B cell (primary cell): Measurements from ENCODE around the gene CRTC2. TPM values are rescaled to one million over a fixed set of nuclear protein-coding genes. Genes with fewer than 3 reads are reported as not detected.

Experiments
- ATAC-seq: fragments of 200-7000 bp; cut with Tn5 transposase; one replicate; pipeline ENCODE4 v1.10.0; 2021; ENCODE audit warnings: low read depth, mild to moderate bottlenecking, moderate number of reproducible peaks, moderate library complexity
- CTCF ChIA-PET: fragments of 350-600 bp; sonication (Branson Sonifier 250); formaldehyde crosslinking; loops from one replicate; lab custom pipeline; 2021; ENCODE audit warnings: antibody characterized with exemption, inconsistent platforms; lab: Charles Lee
- POLR2A ChIA-PET: fragments of 350-600 bp; sonication (Branson Sonifier 250); formaldehyde crosslinking; loops from one replicate; lab custom pipeline; 2021; ENCODE audit warnings: antibody characterized with exemption; lab: Charles Lee
- DNase-seq: peaks from one replicate; pipeline ENCODE4 v3.0.0; 2013
- H2AFZ ChIP-seq: 2 replicates; pipeline ENCODE4 v1.6.1; 2012; ENCODE audit warnings: mild to moderate bottlenecking, low read depth, low read length; ENCODE audit not compliant: insufficient read depth, poor library complexity, severe bottlenecking
- H3K27ac ChIP-seq, 2 donors: 1 replicate in 1 of 2; 2 replicates in 1 of 2; pipeline ENCODE4 v1.5.1; 2012 to 2013; ENCODE audit warnings: low read length in 2 of 2, mild to moderate bottlenecking in 2 of 2, moderate library complexity in 1 of 2
- H3K27me3 ChIP-seq, 4 experiments: fragments of 200-600 bp in 1 of 4; sonication (generic) in 1 of 4; replicated peaks in 1 of 4; 1 replicate in 2 of 4; 2 replicates in 2 of 4; pipeline versions ENCODE4 v1.6.1 to v1.7.0; 2013 to 2016; ENCODE audit warnings: low read length in 3 of 4, mild to moderate bottlenecking in 2 of 4, mixed read lengths in 1 of 4, moderate library complexity in 1 of 4; ENCODE audit not compliant: insufficient read depth in 4 of 4, control insufficient read depth in 3 of 4; ENCODE audit errors: control extremely low read depth in 1 of 4
- H3K36me3 ChIP-seq, 2 experiments: replicated peaks in 1 of 2; 1 replicate in 1 of 2; 2 replicates in 1 of 2; pipeline versions ENCODE4 v1.6.1 to v1.7.1; 2013; ENCODE audit warnings: low read length in 1 of 2; ENCODE audit not compliant: insufficient read depth in 2 of 2, control insufficient read depth in 1 of 2; ENCODE audit errors: control extremely low read depth in 1 of 2, extremely low read depth in 1 of 2
- H3K4me1 ChIP-seq, 2 donors: fragments of 200-600 bp in 1 of 2; sonication (generic) in 1 of 2; 1 replicate in 1 of 2; 2 replicates in 1 of 2; pipeline versions ENCODE4 v1.5.1 to v1.6.1; 2013 to 2017; ENCODE audit warnings: low read length in 2 of 2; ENCODE audit not compliant: control insufficient read depth in 2 of 2, insufficient read depth in 2 of 2
- H3K4me2 ChIP-seq: replicated peaks from 2 replicates; pipeline ENCODE3; 2012; ENCODE audit warnings: mild to moderate bottlenecking, low read depth, low read length; ENCODE audit not compliant: poor library complexity, severe bottlenecking
- H3K4me3 ChIP-seq, 5 experiments: fragments of 200-600 bp in 1 of 5; sonication (generic) in 1 of 5; 1 replicate in 3 of 5; 2 replicates in 2 of 5; pipeline versions ENCODE4 v1.5.1 to v1.7.0; 2011 to 2016; ENCODE audit warnings: low read length in 4 of 5, mild to moderate bottlenecking in 4 of 5, low read depth in 2 of 5, control low read depth in 1 of 5, moderate library complexity in 1 of 5; ENCODE audit not compliant: insufficient read depth in 1 of 5; ENCODE audit errors: control extremely low read depth in 1 of 5, extremely low read depth in 1 of 5
- H3K79me2 ChIP-seq: fragments of 200-600 bp; sonication (generic); one replicate; pipeline ENCODE4 v1.6.0; 2016; ENCODE audit warnings: low read length; ENCODE audit not compliant: control insufficient read depth, insufficient read depth
- H3K9ac ChIP-seq: fragments of 200-600 bp; sonication (generic); 2 replicates; pipeline ENCODE4 v1.6.1; 2017; ENCODE audit warnings: mild to moderate bottlenecking, low read length, moderate library complexity
- H3K9me3 ChIP-seq, 3 donors: one replicate each; pipeline versions ENCODE4 v1.6.1 to v1.7.1; 2013; ENCODE audit warnings: low read length in 2 of 3; ENCODE audit not compliant: control insufficient read depth in 2 of 3, insufficient read depth in 1 of 3; ENCODE audit errors: control extremely low read depth in 1 of 3
- H4K20me1 ChIP-seq: 2 replicates; pipeline ENCODE4 v1.6.0; 2012; ENCODE audit warnings: mild to moderate bottlenecking, low read length; ENCODE audit not compliant: insufficient read depth, control insufficient read depth, poor library complexity, severe bottlenecking
- H3K27ac Mint-ChIP-seq: one replicate; pipeline ENCODE4 v1.8.0; 2021; ENCODE audit warnings: mixed read lengths
- H3K27me3 Mint-ChIP-seq: one replicate; pipeline ENCODE4 v1.8.0; 2021; ENCODE audit warnings: mixed read lengths
- H3K4me1 Mint-ChIP-seq: one replicate; pipeline ENCODE4 v1.8.0; 2021; ENCODE audit warnings: mixed read lengths
- H3K4me3 Mint-ChIP-seq: one replicate; pipeline ENCODE4 v1.8.0; 2021; ENCODE audit warnings: mixed read lengths
- H3K9me3 Mint-ChIP-seq: one replicate; pipeline ENCODE4 v1.8.0; 2022; ENCODE audit warnings: mixed read lengths; ENCODE audit not compliant: insufficient read depth
- EZH2 ChIP-seq: IDR thresholded peaks from 2 replicates; pipeline ENCODE4 v1.6.1; 2012; ENCODE audit warnings: borderline replicate concordance, low read depth, mild to moderate bottlenecking, moderate library complexity, low read length; ENCODE audit not compliant: insufficient read depth, poor library complexity, severe bottlenecking
- WGBS: methylation state at CpG from one replicate; pipeline ENCODE4 v1.1.5; 2013; ENCODE audit warnings: missing lambda C conversion rate; ENCODE audit not compliant: insufficient coverage; 5-methylcytosine and 5-hydroxymethylcytosine counted together
- intact Hi-C: fragments of 100-400 bp; cut with micrococcal nuclease; formaldehyde crosslinking; loops from one replicate; pipeline ENCODE4 v1.10.0; 2022
- polyA plus RNA-seq: library from polyadenylated mRNA; depleted of rRNA; stranded (reverse); fragments of >200 nt; gene quantifications from 2 replicates; pipeline ENCODE4 v1.2.3, GENCODE V29; 2012
- total RNA-seq, 2 donors: library from RNA; stranded (reverse); fragments of 120-200 nt in 1 of 2; gene quantifications; 1 replicate in 1 of 2; 2 replicates in 1 of 2; pipeline versions ENCODE4 v1.2.3 to v1.2.4, GENCODE V29; 2013 to 2022
- TF ChIP-seq, protein P1 (sequence below): fragments of 200-600 bp; IDR thresholded peaks from one replicate; pipeline ENCODE4 v1.8.0; 2022; ENCODE audit warnings: antibody characterized with exemption, mild to moderate bottlenecking

CRTC2 gene
- total and polyA plus RNA-seq, 2 donors (not counting 1 experiment from before 2014, with no cell fraction given) = 94.6 to 157 TPM

DNA sequence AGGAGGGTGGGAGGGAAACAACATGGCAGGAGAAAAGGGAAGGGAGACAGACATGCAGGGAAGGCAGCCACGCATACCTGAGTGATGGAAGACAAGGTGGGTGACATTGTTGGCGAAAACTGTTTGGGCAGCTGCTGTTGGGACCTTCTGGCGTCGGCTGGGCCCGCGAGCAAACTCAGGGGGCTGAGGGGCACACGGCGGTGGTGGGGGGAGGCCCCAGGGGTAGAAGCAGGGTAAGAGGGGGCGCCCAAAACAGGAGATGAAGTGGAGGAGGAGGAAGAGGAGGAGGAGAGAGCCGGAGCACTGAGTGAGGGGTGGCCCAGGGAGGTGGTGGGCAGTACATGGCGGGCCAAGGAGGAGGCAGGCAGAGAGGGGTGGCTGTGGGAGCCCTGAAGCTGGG lies 7.2 kb downstream of the CRTC2 start:
- Histone ChIP-seq H3K4me3 (no peak overlapping the region), H4K20me1 (peaks cover 74% of the 10 kb centered on the region), H3K27ac (peak overlapping the region in 1 of 2 donors; percentile 60), H2AFZ (no peak overlapping the region), H3K9ac (no peak overlapping the region), H3K4me2 (no peak overlapping the region), H3K36me3 (peaks cover 2 to 70% of the 10 kb centered on the region in 2 experiments), H3K79me2 (peaks cover 63% of the 10 kb centered on the region), H3K4me1 (peaks cover 28 to 38% of the 10 kb centered on the region in 2 donors), H3K27me3 (no peaks in the 10 kb centered on the region), H3K9me3 (no peaks in the 10 kb centered on the region)
- Mint-ChIP-seq H3K27me3 (no peaks in the 10 kb centered on the region), H3K9me3 (no peaks in the 10 kb centered on the region), H3K4me3 (no peak overlapping the region), H3K27ac (peak overlapping the region; percentile 10), H3K4me1 (peaks cover 52% of the 10 kb centered on the region)
- TF ChIP-seq EZH2 = no peak
- TF ChIP-seq, protein P1, sequence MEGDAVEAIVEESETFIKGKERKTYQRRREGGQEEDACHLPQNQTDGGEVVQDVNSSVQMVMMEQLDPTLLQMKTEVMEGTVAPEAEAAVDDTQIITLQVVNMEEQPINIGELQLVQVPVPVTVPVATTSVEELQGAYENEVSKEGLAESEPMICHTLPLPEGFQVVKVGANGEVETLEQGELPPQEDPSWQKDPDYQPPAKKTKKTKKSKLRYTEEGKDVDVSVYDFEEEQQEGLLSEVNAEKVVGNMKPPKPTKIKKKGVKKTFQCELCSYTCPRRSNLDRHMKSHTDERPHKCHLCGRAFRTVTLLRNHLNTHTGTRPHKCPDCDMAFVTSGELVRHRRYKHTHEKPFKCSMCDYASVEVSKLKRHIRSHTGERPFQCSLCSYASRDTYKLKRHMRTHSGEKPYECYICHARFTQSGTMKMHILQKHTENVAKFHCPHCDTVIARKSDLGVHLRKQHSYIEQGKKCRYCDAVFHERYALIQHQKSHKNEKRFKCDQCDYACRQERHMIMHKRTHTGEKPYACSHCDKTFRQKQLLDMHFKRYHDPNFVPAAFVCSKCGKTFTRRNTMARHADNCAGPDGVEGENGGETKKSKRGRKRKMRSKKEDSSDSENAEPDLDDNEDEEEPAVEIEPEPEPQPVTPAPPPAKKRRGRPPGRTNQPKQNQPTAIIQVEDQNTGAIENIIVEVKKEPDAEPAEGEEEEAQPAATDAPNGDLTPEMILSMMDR = no peak
- POLR2A ChIA-PET = no interaction called here
- intact Hi-C loops = no loop called here
- WGBS = 87% methylated on average over 11 of the region's 11 CpGs
- DNase-seq (no peak), ATAC-seq (no peak)
- CTCF ChIA-PET = interaction anchor here (1.5 kb wide), 1 partner anchor 35 kb away, joined by 4 read pairs; the partner anchor contains the start of gene RAB13

DNA sequence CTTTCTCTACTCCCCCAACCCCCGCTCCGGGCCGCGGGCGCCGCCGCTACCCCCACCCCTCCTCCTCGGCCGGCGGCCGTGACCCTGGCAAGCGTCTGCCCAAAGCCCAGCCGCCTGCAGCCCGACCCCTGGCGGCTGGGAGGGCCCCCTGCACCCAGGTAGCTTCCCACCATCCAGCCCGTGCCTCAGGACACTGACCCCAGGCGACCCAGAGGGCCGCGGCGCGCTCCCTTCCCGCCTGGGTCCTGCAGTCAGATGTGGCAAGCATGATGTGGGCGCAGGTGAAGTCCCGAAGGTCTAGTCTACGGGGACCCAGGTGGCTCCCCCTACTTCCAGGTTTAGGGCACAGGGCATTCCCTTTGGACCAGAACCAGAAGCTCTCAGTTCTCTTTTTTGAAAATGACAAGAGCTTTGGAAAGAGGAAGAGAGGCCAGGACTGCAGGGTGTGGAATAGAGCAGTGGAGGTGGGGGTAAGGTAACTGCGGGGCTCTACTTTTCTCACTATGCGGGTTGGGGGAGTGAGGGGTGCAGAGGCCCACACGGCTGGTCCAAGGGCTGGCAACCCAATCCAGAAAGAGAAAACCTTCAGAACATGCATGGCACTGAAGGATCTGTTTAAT lies 11.7 kb downstream of the CRTC2 start, which contains the start of gene DENND4B:
DENND4B (minus strand) TSS at position 97 of the 620 bp plus-strand sequence. CDS start 2,344 bp downstream, outside the sequence.
- H3K79me2 ChIP-seq = peaks cover 55% of the 10 kb centered on the region
- peaks cover 8 to 60% of the 10 kb centered on the region in 2 experiments for H3K36me3 ChIP-seq
- Mint-ChIP-seq H3K4me3 (peak within 1 kb of the TSS; percentile 94), H3K9me3 (no peaks in the 10 kb centered on the region), H3K4me1 (peaks cover 56% of the 10 kb centered on the region), H3K27ac (peak within 1 kb of the TSS; percentile 96), H3K27me3 (no peaks in the 10 kb centered on the region)
- TF ChIP-seq EZH2 = no peak
- TF ChIP-seq, protein P1 = peak; percentile 87
- DNase-seq (peak; percentile 89), ATAC-seq (peak; percentile 54)
- peak within 1 kb of the TSS; percentile 89 for H3K9ac ChIP-seq
- H4K20me1 ChIP-seq = peaks cover 53% of the 10 kb centered on the region
- H2AFZ ChIP-seq = peak within 1 kb of the TSS; percentile 53
- peaks cover 36 to 53% of the 10 kb centered on the region in 2 donors for H3K4me1 ChIP-seq
- no peaks in the 10 kb centered on the region for H3K9me3 ChIP-seq
- POLR2A ChIA-PET = interaction anchor here (0.5 to 4.4 kb wide), 17 partner anchors 9 to 1961 kb away, joined by 3 to 124 read pairs (median 6); partner anchors contain the start of genes CREB3L4, CRTC2, GATAD2B and JTB
- H3K4me3 ChIP-seq = peak within 1 kb of the TSS; percentile 54 to 95 (median 85)
- H3K27ac ChIP-seq = peak within 1 kb of the TSS; percentile 91 to 98
- WGBS = 7% methylated on average over 28 of the region's 28 CpGs
- peak within 1 kb of the TSS; percentile 89 for H3K4me2 ChIP-seq
- intact Hi-C loops = loop anchor here (1.0 to 5.0 kb wide), 9 partner anchors 12 to 275 kb away; partner anchors contain the start of genes CREB3L4, CRTC2, INTS3 and RPS27
- no peaks in the 10 kb centered on the region for H3K27me3 ChIP-seq
- CTCF ChIA-PET = interaction anchor here (0.6 to 5.9 kb wide), 25 partner anchors 11 to 381 kb away, joined by 3 to 65 read pairs (median 4); partner anchors contain the start of genes CREB3L4, CRTC2, GATAD2B and JTB
